GM21367 (cell line): ENCODE results near the gene PIM2.
A peak's percentile ranks its signal among the peaks of the same experiment; 100 is the strongest.

Experiments used
- ATAC-seq: cut with Tn5 transposase; IDR thresholded peaks from one replicate; pipeline ENCODE4 v1.9.1; 2021; ENCODE audit not compliant: unreplicated experiment

Gene PIM2

GRCh38 chrX:48936429-48937053 is 17.7 kb upstream of the PIM2 start:
- peak; percentile 2 for ATAC-seq

GRCh38 chrX:48935301-48935670 is 16.5 kb upstream of the PIM2 start:
- ATAC-seq = no peak

DNA sequence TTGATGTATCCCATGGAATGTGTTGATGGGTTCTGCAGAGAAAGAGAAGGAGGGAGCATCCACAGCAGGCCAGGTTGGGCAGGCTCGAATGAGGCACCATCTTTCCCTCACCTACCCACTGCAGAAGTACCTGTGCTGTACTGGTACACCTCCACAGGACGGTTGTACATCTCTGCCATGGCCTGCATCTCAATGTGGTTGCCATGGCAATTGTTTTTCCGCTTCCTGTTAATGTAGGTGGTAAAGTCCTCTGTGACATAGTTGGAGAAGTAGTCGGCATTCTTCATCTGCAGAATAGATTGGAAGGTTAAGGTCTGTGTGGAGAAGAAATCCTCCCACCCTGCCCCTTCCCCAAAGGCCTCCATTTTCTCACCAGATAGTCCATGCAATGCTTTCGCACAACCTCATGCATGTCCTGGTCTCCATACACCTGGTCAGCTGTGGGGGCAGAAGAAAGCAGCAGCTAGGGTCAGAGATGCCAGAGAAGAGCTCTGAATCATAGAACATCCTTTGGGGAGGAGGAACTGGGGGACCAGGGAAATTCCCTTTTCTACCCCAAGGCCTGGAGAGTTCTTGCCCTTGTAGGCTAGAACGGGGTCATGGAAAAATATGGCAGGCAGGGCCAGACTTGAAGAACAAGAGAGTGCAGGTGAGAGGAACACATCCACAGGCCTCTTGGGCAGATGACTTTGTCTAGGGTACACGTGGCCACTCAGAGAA is 15.9 kb upstream of the PIM2 start:
- no peak for ATAC-seq

DNA sequence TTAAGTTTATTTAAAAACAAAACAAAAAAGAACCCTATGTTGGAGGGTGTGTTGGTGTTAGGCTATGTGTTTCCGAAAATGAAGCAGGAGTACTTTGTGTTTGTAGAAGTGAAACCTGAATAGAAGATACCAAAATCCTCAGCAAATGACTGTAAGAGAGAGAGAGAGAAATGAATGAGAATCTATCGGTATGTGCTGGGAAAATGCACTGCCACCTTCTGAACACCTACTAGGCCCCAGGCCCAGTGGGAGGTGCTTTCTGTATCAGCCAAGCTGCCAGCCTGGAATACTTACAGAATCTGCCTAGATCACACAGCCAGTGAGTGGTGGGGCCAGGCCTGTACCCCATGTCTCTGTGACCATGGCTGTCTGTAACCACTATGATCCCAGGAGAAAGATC is 14.9 kb upstream of the PIM2 start:
- ATAC-seq = no peak

DNA sequence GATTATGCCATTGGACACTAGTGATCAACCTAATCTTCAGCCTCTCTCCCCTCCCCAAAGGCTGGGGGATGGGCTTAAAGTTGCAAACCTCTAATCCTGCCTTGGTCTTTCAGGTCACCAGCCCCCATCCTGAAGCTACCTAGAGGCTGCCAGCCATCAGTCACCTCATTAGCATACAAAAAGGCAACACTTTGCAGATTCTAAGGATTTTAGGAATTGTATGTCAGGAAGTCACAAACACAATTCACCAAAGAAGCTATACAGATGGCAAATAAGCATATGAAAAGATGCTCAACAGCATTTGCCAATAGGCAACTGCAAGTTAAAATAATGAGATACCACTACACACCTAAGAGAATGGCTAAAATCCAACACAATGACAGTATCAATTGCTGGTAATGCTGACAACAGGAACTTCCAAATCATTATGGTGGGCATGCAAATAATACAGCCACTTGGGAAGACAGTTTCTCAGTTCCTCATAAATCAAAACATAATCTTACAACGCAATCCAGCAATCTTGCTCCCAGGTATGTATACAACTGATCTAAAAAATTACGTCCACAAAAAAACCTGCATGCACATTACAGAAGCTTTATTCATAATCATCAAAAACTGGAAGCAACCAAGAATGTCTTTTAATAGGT is 9.0 kb upstream of the PIM2 start:
- no peak for ATAC-seq

- no peak for ATAC-seq
Observed at GRCh38 chrX:48927123-48927522, 8.3 kb upstream of the PIM2 start.

DNA sequence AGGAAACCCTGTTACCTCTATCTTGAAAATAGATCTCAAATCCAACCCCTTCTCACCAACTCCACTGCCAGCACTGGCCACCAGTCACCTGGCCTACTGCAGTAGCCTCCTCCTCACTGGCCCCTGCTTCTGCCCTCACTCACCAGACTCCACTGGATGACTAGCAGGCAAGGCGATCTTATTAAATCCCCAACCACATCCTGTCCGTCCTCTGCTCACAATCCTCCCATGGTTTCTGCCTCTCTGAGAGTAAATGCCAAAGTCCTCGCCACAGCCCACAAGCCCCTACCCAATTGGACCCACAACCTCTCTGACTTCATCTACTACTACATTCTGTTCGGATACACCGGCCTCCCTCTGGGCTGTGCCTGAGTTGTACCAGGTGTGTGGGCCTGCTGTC is 5.4 kb upstream of the PIM2 start:
- no peak for ATAC-seq

- ATAC-seq = no peak
Observed at GRCh38 chrX:48923771-48924170, 4.9 kb upstream of the PIM2 start.

GRCh38 chrX:48920718-48921104 is 1.9 kb upstream of the PIM2 start:
- no peak for ATAC-seq

DNA sequence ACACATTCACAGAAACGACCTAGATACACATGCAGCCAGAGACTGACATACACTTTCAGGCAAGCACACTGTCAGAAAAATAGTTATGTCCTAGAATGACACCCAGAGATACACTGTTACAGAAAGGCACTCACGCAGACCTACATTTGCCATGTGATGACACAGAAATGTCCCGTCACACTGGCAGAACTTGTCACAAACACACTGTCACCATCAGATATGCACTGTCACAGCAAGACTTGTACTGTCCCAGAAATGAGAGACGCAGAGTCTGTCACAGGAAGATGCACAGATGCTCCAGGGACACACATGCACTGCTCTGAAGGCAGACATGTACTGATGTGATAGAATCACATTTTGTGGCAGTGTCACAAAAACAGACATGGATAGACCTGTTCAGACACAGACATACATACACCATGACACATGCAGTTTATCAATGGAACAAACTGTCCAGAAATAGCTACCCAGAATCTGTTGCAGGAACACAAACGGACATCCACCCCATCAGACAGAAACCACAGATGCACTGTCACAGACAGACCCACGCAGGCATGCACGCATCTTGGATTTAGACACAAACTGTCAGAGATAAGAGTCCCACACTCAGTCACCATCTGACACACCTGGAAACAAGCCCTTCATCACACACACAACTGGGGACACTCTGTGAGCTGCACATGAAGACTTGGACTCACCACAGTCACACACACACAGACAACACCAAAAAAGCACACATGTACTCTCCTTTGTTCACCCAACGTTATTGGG is 1.3 kb upstream of the PIM2 start:
- no peak for ATAC-seq

GRCh38 chrX:48919360-48919841 is 577 bp upstream of the PIM2 start:
- ATAC-seq = no peak

DNA sequence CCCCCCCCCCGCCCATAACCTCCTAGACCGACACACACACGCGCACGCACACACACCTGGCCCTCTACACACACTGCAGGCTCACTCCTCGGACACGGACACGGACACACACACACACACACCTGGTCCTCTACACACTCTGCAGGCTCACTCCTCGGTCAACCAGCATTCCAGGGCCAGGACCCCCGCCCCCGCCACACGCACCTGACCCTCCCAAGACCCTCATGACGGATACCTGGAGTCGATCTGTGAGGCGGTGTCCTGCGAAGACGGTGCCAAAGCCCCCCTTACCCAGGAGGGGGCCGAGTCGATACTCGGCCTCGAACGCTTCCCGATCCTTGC is 552 bp downstream of the PIM2 start:
- no peak for ATAC-seq

DNA sequence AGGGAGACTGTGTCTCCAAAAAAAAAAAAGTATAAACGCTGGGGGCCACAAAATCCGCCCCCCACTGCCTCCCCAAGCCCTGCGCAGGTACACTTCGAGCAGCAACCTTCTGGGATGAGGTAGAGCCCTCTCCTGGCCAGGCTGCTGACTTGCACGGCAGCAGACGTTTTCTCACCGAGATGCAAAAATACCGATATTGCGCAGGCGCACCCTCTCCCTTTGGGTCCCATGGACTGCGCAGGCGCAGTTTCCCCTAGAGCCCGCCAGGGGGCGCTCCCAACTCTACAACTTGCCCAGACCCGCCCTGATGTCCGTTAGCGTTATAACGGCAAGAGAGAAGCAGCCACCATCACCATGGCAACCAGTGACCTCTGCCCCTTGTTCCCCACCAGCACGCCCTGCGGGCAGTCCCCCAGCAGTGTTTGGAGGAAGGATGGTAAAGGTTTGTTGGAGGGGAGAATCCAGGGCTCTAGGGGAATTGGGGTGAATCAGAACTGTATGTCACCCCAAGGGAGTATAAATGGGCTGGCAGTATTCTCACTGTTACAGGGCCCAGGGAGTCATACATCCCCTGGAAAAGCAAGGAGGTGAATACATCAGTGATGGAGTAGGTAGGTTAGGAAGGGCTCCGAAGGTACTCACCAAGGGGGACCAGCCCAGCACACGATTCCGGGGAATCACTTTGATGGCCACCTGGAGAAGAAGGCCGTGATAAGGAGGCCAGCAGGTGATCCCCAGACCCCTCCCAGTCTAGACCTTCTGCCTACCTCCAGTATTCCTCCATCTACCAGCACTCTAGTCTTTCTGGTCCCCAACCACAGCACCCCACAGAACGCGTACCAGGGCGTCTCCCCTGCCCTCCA is 1.5 kb downstream of the PIM2 start:
- peak; percentile 36 for ATAC-seq

- ATAC-seq = no peak
Observed at GRCh38 chrX:48914593-48915493, 4.0 kb downstream of the PIM2 start.

DNA sequence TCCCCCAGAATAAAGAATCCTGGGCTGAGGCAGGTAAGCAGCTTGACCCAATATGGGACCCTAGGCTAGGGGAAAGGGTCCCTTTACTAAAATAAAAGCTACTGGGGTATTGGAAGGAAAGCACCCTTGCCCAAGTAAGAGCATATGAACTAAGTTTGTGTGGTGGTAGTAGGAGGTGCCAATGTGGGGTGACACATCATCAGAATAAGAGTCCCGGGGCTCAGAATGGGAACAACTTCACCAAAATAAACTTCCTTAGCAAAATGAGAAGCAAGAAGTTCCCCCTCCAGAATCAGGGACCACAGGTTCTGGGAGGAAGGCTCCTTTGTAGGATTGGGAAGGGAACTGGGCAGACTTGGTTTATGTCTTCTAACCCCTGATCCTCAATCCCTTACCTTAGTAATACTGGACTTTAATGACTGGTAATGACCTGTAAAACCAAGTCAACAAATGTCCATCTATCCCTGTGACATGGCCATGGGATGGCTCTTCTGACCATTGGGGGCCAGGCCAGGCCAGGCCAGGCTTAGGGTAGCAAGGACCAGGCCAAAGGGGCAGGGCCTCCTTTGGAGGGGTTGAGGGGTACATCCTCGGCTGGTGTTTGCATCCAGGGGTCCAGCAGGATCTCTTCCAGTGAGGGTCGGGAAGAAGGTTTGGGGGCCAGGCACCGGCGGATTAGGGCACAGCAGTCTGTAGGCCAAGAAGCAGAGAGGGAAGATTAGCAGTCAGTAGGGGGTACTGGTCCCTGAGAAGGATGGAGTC is 5.0 kb downstream of the PIM2 start:
- ATAC-seq = no peak

DNA sequence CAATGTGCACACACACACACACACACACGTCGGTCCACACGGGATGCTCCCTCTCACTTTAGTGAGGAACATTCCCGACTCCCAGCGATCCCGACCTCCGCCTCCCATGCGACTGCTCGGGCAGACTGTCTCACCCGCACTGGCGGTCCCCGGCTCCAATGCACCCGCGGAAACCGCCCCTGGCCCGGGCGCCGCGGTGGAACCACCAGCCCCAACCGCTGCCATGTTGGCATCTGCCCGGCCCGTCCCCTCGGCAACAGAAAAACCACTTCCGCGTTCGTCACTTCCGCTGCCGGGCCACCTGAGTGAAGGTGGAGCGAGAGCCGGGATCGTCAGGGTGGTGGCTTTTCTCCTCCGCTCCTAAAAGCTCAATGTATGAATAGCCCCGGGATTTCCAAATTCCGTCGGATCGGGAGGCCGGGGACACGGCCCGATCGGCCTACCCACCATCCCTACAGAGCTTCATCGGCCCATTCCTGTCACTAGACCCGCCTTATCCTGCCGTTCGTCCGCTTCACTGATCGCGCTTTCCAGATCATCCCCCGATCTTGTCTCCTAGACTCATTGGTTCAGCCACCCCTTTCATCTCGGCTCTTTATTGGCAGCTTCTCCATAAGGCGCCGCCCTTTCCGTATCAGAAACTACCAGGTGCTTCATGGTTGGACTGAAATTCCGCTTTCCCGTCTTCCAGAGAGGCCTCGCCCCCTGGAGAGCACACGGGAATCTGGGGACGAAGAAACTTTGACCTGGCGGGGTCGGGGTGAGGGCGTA is 7.2 kb downstream of the PIM2 start, which contains the start of gene SLC35A2:
Gene SLC35A2, minus strand, starts transcription at position 235 of the 771 bp plus-strand sequence. Its CDS starts 10 bp downstream, at position 225.
- ATAC-seq = peak; percentile 55

DNA sequence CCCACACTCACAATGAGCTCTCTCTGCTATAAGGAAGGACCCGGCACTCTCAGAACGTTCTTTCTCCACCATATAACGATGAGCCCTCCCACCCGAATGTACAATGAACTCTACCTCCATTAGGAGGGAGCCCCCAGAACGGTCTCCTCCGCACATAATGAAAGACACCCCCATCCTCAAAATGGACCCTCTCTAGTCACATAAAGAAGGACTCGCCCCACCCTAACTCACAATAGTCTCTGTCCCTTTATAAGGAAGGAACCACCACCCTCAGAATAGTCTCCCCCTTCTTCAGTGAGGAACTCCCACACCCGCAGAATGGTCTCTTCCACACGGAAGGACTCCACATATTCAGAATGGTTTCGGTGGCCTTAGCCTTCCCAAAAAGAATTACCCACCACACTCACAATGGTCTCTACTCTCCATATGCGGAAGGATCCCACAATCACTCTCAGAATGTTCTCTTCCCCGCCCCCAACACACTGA is 7.9 kb downstream of the PIM2 start:
- peak; percentile 8 for ATAC-seq
